Skeletal muscle satellite cell (primary cell): Measurements from ENCODE around the gene VARS1.
A peak's percentile ranks its signal among the peaks of the same experiment; 100 is the strongest.
"Not testable (repeated sequence)": the region's sequence is repeated elsewhere in the genome, so short reads cannot be mapped to it uniquely, and the experiment has no call there.

Source experiments
- H3K27me3 ChIP-seq: 2 replicates; pipeline ENCODE4 v1.7.0; 2013; ENCODE audit warnings: low read length; ENCODE audit not compliant: control insufficient read depth, insufficient read depth
- H3K36me3 ChIP-seq: 2 replicates; pipeline ENCODE4 v1.7.0; 2013; ENCODE audit warnings: mild to moderate bottlenecking, control low read depth, low read length; ENCODE audit not compliant: insufficient read depth
- H3K4me1 ChIP-seq: 2 replicates; pipeline ENCODE4 v1.7.0; 2013; ENCODE audit warnings: low read length; ENCODE audit not compliant: control insufficient read depth, insufficient read depth
- H3K4me2 ChIP-seq: 2 replicates; pipeline ENCODE4 v1.7.0; 2013; ENCODE audit warnings: mild to moderate bottlenecking, low read length
- H3K4me3 ChIP-seq: 2 replicates; pipeline ENCODE4 v1.7.0; 2013; ENCODE audit warnings: low read length
- H3K9ac ChIP-seq: 2 replicates; pipeline ENCODE4 v1.7.0; 2013; ENCODE audit warnings: mild to moderate bottlenecking, low read depth, low read length, moderate library complexity
- H3K9me3 ChIP-seq: replicated peaks from 2 replicates; pipeline ENCODE4 v1.7.0; 2013; ENCODE audit warnings: mild to moderate bottlenecking, control low read depth, low read length

VARS1 gene

GRCh38 chr6:31819871-31820299 is 24.3 kb upstream of the VARS1 start:
- no peaks in the 10 kb centered on the region for H3K27me3 ChIP-seq
- peaks cover 32% of the 10 kb centered on the region for H3K4me1 ChIP-seq
- H3K9me3 ChIP-seq: no peaks in the 10 kb centered on the region
- H3K36me3 ChIP-seq: no peaks in the 10 kb centered on the region
- no peak overlapping the region for H3K9ac ChIP-seq
- no peak overlapping the region for H3K4me2 ChIP-seq
- H3K4me3 ChIP-seq: no peak overlapping the region

DNA sequence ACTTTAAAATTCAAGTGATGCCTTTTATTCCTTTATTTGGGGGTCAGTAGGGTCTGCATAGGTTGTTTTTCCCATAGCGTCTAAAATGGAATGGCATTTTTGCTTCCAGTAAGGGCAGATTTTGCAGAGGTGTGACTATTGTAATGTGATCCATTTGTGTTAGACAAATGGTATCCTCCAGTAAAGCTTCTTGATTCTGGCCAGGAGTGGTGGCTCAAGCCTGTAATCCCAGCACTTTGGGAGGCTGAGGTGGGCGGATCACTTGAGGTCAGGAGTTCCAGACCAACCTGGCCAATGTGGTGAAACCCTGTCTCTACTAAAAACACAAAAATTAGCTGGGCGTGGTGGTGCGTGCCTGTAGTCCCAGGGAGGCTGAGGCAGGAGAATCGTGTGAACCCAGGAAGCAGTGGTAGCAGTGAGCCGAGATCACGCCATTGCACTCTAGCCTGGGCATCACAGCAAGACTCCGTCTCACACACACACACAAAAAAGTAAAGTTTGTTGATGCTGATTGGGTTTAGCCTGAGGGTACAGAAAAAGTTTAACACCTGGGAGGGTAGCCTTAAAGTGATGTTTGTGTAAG is 22.5 kb upstream of the VARS1 start:
- H3K4me1 ChIP-seq: peaks cover 38% of the 10 kb centered on the region
- not testable (repeated sequence) for H3K27me3 ChIP-seq, H3K9me3 ChIP-seq, H3K36me3 ChIP-seq, H3K9ac ChIP-seq
- peak overlapping the region; percentile 67 for H3K4me3 ChIP-seq
- H3K4me2 ChIP-seq: peak overlapping the region; percentile 85

- H3K27me3 ChIP-seq, H3K9me3 ChIP-seq, H3K36me3 ChIP-seq: not testable (repeated sequence)
- H3K9ac ChIP-seq: peak overlapping the region; percentile 28
- H3K4me2 ChIP-seq: peak overlapping the region; percentile 85
- H3K4me1 ChIP-seq: peaks cover 33% of the 10 kb centered on the region
- H3K4me3 ChIP-seq: peak overlapping the region; percentile 67
Observed at GRCh38 chr6:31817133-31817928, 21.8 kb upstream of the VARS1 start.

DNA sequence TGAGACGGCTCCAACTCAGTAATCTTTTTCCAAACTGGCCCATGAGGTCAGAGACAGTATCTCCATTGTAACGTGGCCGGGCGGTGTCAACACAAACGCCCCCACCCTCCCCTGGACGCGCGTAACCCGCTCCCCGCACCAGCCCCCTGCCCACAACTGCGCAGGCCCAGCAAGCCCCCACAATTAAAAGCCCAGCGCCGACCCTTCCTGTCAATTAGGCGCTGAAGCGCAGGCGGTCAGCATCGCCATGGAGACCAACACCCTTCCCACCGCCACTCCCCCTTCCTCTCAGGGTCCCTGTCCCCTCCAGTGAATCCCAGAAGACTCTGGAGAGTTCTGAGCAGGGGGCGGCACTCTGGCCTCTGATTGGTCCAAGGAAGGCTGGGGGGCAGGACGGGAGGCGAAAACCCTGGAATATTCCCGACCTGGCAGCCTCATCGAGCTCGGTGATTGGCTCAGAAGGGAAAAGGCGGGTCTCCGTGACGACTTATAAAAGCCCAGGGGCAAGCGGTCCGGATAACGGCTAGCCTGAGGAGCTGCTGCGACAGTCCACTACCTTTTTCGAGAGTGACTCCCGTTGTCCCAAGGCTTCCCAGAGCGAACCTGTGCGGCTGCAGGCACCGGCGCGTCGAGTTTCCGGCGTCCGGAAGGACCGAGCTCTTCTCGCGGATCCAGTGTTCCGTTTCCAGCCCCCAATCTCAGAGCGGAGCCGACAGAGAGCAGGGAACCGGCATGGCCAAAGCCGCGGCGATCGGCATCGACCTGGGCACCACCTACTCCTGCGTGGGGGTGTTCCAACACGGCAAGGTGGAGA is 19.7 kb upstream of the VARS1 start, which contains the start of the genes HSPA1A and HSPA1L:
HSPA1A (plus strand) TSS at position 519 of the 814 bp plus-strand sequence; CDS start at position 733, 214 bp downstream.
HSPA1L (minus strand) TSS at position 259 of the 814 bp plus-strand sequence. CDS start 3,311 bp downstream, outside the sequence.
- Histone ChIP-seq H3K36me3 (no peaks in the 10 kb centered on the region), H3K4me1 (peaks cover 26% of the 10 kb centered on the region), H3K4me2 (peak within 1 kb of the TSS; percentile 98), H3K4me3 (peak within 1 kb of the TSS; percentile 85), H3K9ac (peak within 1 kb of the TSS; percentile 77), H3K27me3 (no peaks in the 10 kb centered on the region), H3K9me3 (no peaks in the 10 kb centered on the region)

- Histone ChIP-seq H3K27me3 (no peaks in the 10 kb centered on the region), H3K4me2 (peak overlapping the region; percentile 98), H3K36me3 (no peaks in the 10 kb centered on the region), H3K9ac (peak overlapping the region; percentile 61), H3K4me3 (peak overlapping the region; percentile 85), H3K4me1 (peaks cover 26% of the 10 kb centered on the region), H3K9me3 (no peaks in the 10 kb centered on the region)
Observed at GRCh38 chr6:31814677-31815024, 19.1 kb upstream of the VARS1 start.

GRCh38 chr6:31813465-31813849 is 17.9 kb upstream of the VARS1 start:
- Histone ChIP-seq H3K9ac (peak overlapping the region; percentile 77), H3K36me3 (no peaks in the 10 kb centered on the region), H3K9me3 (no peaks in the 10 kb centered on the region), H3K4me2 (peak overlapping the region; percentile 79), H3K4me1 (peaks cover 21% of the 10 kb centered on the region), H3K4me3 (no peak overlapping the region), H3K27me3 (no peaks in the 10 kb centered on the region)

DNA sequence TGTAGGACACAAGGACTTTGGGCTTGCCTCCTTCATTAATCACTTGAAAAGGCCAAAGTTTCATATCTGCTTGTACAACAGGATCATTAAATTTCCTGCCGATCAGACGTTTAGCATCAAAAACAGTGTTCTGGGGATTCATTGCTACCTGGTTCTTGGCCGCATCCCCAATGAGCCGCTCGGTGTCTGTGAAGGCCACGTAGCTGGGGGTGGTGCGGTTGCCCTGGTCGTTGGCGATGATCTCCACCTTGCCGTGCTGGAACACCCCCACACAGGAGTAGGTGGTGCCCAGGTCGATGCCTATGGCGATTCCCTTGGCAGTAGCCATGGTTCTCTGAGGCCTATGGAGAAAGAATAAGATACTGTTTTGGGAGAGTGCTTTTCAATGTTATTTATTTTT is 16.1 kb upstream of the VARS1 start:
- Histone ChIP-seq H3K4me3 (no peak overlapping the region), H3K4me1 (peaks cover 13% of the 10 kb centered on the region), H3K9me3 (no peaks in the 10 kb centered on the region), H3K27me3 (no peaks in the 10 kb centered on the region), H3K36me3 (no peaks in the 10 kb centered on the region), H3K4me2 (no peak overlapping the region), H3K9ac (no peak overlapping the region)

GRCh38 chr6:31808599-31808998 is 13.0 kb upstream of the VARS1 start:
- H3K36me3 ChIP-seq, H3K9ac ChIP-seq, H3K27me3 ChIP-seq, H3K4me3 ChIP-seq, H3K9me3 ChIP-seq, H3K4me2 ChIP-seq: not testable (repeated sequence)
- H3K4me1 ChIP-seq: peaks cover 14% of the 10 kb centered on the region

GRCh38 chr6:31806470-31807272 is 11.1 kb upstream of the VARS1 start, which contains the start of gene LSM2:
Gene LSM2 (minus strand): TSS chr6:31806966. CDS start chr6:31806757, 209 bp downstream.
- Histone ChIP-seq H3K4me1 (peaks cover 11% of the 10 kb centered on the region), H3K9ac (peak within 1 kb of the TSS; percentile 95), H3K4me3 (peak within 1 kb of the TSS; percentile 93), H3K9me3 (no peaks in the 10 kb centered on the region), H3K4me2 (peak within 1 kb of the TSS; percentile 99), H3K27me3 (no peaks in the 10 kb centered on the region), H3K36me3 (no peaks in the 10 kb centered on the region)

DNA sequence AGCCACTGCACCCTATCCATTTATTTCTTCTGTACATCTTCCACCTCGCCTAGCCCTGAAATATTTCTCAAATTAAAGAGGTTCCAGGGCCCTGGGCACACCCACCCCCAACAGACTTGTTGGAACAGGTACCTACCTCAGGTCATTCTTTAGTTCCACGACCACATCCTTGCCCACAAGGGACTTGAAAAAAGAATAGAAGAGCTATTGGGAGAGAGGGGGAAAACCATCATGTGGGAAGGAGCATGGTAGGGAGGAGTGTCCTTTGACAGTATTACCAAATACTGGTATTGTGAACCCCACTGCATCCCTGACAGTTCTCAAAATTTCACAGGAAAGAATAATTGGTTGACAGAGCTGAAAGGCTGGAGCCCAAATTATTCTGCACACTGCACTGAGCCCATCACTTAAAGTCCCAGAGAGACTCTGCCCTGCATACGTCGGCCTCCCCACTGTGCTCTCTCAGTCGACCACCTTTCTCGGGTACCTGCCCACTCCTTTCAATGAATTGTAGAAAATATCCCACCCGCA is 10.5 kb upstream of the VARS1 start:
- H3K4me2 ChIP-seq: peak overlapping the region; percentile 99
- no peaks in the 10 kb centered on the region for H3K36me3 ChIP-seq
- no peaks in the 10 kb centered on the region for H3K27me3 ChIP-seq
- H3K9me3 ChIP-seq: no peaks in the 10 kb centered on the region
- peaks cover 11% of the 10 kb centered on the region for H3K4me1 ChIP-seq
- H3K4me3 ChIP-seq: peak overlapping the region; percentile 93
- H3K9ac ChIP-seq: peak overlapping the region; percentile 95
